LNCAP (cell line): ENCODE results near the gene RGS14.

ENCODE experiments used
- TF ChIP-seq, protein P1 (sequence below): fragments of 450-650 bp; IDR thresholded peaks from 2 replicates; pipeline ENCODE4 v1.5.1; 2017; ENCODE audit warnings: mild to moderate bottlenecking

The RGS14 gene

GRCh38 chr5:177347699-177348098 is 10.0 kb upstream of the RGS14 start:
- TF ChIP-seq, protein P1, sequence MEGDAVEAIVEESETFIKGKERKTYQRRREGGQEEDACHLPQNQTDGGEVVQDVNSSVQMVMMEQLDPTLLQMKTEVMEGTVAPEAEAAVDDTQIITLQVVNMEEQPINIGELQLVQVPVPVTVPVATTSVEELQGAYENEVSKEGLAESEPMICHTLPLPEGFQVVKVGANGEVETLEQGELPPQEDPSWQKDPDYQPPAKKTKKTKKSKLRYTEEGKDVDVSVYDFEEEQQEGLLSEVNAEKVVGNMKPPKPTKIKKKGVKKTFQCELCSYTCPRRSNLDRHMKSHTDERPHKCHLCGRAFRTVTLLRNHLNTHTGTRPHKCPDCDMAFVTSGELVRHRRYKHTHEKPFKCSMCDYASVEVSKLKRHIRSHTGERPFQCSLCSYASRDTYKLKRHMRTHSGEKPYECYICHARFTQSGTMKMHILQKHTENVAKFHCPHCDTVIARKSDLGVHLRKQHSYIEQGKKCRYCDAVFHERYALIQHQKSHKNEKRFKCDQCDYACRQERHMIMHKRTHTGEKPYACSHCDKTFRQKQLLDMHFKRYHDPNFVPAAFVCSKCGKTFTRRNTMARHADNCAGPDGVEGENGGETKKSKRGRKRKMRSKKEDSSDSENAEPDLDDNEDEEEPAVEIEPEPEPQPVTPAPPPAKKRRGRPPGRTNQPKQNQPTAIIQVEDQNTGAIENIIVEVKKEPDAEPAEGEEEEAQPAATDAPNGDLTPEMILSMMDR: no peak

DNA sequence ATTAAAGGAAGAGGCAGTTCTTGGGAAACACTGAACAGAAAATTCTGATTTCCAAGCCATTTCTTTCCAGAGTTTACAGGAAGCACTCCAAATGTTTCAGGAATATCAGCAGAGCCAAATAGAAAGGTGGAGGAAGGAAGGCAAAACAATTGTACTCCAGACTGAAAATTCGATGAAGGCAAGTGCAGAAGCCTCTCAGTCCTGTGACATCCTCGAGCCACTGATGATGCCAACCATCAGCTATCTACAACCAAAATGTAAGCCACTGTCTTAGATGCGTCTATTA is 8.4 kb upstream of the RGS14 start:
- TF ChIP-seq, protein P1: no peak

DNA sequence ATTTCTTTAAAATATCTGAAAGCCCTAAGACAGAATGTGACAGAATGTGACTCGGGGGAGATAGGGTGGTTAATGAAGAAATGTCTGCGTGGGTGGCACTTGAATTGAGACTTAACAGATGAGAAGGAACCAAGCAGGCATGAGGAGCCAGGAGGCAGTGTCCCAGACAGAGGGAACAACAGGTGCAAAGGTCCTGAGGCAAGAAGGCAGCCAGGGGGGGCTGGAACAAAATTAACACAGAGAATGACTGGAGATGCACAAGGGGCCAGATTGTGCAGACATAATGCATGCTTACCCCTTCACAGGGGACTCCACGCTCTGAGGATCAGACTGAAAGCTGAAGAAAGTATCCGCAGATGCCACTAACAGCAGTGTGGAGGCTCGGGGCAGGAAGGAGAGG is 8.0 kb upstream of the RGS14 start:
- TF ChIP-seq, protein P1: no peak

- TF ChIP-seq, protein P1: no peak
Measured at GRCh38 chr5:177350776-177351391, 6.8 kb upstream of the RGS14 start.

DNA sequence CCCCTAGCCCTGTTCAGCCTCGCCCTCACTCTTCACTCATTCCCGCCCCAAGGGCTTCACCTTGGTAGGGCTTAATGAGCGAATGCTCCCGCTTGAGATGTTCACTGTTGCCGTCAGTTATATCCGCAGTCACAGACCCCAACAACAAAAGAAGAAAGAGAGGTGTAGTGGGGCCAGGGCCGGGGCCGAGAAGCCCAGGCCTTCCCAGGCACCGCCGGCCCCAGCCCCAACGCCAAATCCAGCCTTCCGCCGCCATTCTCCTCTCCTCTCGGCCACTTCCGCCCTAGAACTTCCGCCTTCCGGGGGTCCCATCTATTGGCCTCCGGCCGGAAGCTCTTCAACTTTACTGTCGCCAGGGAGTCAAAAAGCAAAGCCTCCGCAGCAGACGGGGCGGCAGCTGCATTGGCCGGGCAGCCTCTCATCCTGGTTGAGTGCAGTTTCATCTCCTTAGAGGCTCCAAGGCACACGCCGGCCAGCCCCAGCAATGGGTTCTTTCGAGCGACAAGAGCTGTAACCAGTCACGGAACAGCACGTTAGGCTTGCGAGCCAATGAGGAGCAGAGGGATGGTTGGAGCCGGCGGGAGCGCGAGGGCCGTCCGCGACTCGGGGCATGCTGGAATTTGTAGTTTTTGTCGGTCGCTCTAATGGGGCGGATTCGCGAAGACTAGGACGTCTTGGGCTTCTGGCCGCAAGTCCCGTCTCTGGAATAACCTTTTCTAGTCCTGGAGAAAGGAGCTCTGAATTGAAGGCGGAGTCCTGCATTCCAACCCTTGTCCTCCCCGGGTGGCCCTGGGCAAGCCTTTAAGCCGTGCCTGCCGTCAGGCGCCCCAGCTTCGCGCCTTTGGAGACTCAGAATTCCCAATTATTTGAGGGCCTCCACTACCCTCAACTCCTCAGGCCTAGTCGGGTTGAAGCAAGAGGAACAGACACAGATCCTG is 6.1 kb upstream of the RGS14 start, which contains the start of gene LMAN2:
LMAN2 (minus strand) TSS at position 277 of the 938 bp plus-strand sequence; CDS start at position 256, 21 bp downstream.
- TF ChIP-seq, protein P1: no peak

DNA sequence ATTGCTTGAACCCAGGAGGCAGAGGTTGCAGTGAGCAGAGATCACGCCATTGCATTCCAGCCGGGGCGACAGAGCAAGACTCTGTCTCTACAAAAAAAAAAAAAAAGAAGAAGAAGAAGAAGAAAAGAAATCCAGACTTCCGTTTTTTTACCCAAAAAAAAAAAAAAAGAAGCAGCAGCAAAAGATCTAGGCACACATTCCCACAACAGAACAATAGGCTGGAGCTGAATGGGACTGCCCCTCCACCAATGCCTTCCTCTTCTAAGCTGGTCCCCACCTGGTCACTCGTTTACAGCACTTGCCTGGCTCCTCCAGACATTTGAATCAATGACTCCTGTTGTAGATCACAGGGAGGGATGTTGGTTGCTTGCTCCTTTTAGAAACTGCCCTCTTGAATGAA is 4.6 kb upstream of the RGS14 start:
- TF ChIP-seq, protein P1: no peak

DNA sequence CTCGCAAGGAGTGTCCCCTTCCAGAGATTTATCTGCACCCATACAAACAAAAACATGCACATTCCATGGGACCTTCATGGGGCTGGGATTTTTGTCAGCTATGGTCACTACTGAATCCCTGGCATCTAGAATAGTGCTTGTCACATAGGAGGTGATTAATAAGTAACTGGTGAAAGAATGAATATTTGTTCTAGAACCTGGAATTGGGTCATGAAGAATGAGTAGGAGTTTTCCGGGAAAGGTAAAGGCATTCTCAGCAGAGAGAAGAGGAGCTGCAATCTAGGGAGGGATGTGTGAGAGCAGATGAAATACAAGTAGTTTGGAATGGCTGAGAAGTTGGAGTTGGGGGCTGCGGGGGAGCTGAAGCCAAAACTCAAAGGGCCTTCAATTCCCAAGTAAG is 3.5 kb upstream of the RGS14 start:
- TF ChIP-seq, protein P1: no peak
